IPS DF 19.7 (cell line): ENCODE measurements around the gene CSDE1.
"Not testable (repeated sequence)": the region's sequence is repeated elsewhere in the genome, so short reads cannot be mapped to it uniquely, and the experiment has no call there.

ENCODE experiments used
- DNase-seq: peaks from one replicate; pipeline ENCODE4 v3.0.0-alpha.2; 2013; ENCODE audit warnings: low read depth, low spot score

Gene CSDE1

DNA sequence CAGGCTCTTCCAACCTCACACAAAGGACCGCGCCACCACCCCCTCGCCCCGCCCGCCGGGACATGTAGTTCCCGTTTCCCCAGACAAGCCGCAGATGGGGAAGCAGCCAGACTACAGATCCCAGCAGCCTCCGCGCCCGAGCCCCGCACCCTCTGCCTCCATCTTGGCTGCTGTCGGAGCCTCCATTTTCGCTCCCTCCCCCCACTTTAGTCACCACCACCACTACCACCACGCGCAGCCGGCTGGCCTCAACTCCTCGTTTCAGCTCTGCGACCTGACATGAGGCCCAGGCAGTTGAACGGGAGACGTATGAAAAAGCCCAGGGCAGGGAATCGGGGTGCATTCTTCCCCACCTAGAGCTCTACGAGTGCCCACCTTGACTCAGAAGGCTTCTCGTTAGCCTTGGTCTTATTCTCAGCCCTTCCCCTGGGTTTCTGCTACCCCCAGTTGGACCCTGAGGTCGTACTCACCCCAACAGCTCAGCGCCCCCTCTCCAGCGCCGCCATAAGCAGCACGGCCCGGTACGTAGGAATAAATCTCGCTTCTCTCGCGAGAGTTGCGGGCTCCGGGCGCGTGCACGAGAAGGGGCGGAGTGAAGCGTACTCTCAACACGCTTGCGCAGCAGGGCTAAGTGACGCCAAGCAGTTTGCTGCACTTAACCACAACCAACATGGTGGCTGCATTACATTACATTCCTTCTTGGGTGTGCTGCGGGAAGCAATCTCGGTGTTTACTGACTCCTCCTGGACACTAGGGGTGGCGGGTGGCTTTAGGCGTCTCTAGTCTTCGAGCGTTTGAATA, at the start of gene CSDE1:
Gene CSDE1 (minus strand): TSS at position 530 of the 801 bp plus-strand sequence. CDS start 18,094 bp downstream, outside the sequence.
- peak; percentile 96 for DNase-seq

DNA sequence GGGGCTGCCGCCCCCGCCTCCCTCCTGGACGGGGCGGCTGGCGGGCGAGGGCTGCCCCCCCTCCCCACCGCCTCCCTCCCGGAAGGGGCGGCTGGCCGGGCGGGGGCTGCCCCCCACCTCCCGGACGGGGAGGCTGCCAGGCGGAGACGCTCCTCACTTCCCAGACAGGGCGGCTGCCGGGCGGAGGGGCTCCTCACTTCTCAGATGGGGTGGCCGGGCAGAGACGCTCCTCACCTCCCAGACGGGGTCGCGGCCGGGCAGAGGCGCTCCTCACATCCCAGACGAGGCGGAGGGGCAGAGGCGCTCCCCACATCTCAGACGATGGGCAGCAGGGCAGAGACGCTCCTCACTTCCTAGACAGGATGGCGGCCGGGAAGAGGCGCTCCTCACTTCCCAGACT, 46.7 kb upstream of the CSDE1 start:
- not testable (repeated sequence) for DNase-seq

DNA sequence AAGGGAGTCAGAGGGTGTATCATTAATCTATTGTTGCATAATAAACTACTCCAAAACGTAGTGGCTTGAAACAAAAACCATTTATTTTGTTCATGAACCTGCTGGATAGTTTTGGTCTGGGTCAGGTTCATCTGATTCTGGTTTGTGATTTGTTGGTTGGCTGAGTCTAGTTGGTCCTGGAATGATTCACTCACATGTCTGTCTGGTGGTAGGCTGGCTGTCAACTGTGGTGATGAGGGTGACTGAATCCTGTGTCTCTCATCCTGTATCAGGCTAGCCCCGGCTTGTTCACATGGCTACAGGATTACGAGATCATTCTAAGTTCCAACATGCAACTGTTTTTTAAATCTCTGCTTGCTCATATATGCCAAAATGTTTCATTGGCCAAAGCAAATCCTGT, 45.2 kb upstream of the CSDE1 start:
- DNase-seq = no peak

DNA sequence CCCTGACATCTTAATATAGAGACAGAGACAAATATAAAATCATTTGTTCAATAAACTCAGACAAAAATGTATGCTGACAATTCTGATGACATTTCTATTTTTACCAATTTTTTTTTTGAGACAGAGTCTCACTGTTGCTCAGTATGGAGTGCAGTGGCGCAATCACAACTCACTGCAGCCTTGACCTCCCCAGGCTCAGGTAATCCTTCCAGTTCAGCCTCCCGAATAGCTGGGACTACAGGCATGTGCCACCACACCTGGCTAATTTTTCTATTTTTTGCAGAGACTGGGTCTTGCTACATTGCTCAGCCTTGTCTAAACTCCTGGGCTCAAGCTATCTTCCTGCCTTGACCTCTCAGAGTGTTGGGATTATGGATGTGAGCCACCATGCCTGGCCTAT, 36.3 kb upstream of the CSDE1 start:
- DNase-seq = no peak

DNA sequence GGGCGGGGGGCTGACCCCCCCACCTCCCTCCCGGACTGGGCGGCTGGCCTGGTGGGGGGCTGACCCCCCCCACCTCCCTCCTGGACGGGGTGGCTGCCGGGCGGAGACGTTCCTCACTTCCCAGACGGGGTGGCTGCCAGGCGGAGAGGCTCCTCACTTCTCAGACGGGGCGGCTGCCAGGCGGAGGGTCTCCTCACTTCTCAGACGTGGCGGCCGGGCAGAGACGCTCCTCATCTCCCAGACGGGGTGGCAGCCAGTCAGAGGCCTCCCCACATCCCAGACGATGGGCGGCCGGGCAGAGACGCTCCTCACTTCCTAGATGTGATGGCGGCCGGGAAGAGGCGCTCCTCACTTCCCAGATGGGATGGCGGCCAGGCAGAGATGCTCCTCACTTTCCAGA, 32.8 kb upstream of the CSDE1 start:
- DNase-seq = not testable (repeated sequence)

DNA sequence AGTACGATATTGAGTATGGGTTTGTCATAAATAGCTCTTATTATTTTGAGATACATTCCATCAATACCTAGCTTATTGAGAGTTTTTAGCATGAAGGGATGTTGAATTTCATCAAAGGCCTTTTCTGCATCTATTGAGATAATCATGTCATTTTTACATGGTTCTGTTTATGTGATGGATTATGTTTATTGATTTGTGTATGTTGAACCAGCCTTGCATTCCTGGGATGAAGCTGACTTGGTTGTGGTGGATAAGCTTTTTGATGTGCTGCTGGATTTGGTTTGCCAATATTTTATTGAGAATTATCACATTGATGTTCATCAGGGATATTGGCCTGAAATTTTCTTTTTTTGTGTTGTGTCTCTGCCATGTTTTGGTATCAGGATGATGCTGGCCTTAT, 28.7 kb upstream of the CSDE1 start:
- not testable (repeated sequence) for DNase-seq

DNA sequence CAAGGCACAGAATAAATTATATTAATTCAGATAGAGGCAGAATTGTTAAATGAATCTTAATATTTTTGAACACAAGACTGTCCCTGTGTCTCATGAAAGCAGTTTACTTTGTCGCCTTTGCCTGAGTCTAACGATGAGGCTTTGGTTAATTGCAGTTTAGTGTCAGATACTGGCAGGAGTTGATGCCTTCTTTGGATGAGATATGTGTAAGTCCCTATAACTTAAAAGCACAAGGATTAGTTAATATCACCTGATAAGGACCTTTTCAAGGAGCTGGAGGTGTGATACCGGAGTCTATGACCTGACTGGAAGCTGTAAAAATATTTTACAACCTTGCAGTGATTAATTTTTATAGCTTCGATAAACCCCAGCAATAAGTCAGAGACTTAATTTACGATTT, 24.7 kb upstream of the CSDE1 start:
- no peak for DNase-seq

DNA sequence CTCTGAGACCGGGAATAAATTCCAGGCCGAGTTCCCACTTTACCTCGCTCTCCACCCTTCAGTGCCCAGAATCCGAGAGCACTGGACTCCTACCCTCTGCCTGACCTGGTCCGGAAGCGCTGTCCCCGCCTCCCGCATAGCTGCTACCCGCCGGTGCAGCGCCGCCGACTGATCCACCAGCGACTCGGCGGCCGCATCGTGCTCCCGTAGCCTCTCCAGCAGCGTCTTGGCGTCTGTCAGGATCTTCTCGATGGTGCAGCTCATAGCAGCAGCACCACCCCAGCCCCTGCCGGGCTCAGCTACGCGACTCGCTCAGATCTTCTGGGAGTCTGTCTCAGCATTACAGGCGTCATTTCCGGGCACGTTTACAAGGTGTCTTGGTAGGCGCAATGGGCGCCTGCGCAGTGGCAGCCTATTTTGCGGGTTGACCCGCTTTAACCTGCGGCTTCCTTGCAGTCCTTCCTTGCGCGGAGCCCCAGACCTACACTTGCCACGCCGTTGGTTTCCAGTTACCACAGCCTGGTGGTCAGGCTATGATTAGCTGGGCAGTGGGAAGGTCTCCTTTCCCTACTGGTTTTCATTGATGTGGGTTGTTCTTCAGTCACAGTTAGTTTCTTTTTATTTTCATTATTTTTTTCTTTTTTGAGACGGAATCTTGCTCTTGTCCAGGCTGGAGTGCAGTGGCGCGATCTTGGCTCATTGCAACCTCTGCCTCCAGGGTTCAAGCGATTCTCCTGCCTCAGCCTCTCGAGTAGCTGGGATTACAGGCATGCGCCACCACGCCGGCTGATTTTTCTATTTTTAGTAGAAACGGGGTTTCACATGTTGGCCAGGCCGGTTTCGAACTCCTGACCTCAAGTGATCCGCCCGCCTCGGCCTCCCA, 22.8 kb upstream of the CSDE1 start, which contains the start of gene SIKE1:
Gene SIKE1 (minus strand): TSS at position 342 of the 883 bp plus-strand sequence. CDS start 78 bp downstream, at position 264.
- DNase-seq = peak; percentile 90

DNA sequence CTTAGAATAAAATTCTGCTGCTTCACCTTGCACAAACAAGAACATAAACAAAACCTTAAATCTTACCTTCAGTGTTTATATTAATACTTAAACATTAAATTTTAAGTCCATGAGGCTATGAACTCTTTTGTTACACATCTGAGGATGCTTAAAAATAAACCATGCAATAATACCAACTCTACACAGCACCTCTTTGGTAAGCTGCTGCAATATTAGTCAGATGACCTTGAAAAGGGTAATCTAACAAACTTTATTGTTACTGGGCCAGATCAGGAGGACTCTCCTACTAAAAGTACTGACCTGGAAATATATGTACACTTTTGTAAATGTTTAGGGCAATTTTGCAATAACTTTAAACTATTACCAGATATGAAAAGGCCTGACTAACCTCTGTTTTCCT, 21.9 kb upstream of the CSDE1 start:
- no peak for DNase-seq

DNA sequence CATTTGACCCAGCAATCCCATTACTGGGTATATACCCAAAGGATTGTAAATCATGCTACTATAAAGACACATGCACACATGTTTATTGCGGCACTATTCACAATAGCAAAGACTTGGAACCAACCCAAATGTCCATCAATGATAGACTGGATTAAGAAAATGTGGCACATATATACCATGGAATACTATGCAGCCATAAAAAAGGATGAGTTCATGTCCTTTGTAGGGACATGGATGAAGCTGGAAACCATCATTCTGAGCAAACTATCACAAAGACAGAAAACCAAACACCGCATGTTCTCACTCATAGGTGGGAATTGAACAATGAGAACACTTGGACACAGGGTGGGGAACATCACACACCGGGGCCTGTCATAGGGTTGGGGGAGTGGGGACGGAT, 18.9 kb upstream of the CSDE1 start:
- not testable (repeated sequence) for DNase-seq

DNA sequence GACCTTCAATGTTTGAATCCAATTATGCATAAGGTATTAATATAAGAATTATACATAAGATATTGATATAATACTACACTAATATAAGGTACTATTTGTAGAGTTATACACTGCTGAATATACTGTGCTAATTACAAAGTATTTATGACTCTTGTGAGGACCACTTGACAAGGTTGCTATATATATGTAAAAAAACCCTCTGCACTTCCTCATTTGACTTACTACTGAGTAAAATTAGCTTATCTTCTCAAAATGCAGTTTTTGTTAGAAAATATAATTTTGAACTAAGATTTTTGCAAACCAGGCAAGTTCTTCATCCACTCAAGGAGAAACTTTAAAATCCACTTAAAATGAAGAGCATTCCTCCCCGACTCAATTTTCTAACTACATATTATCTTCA, 14.2 kb upstream of the CSDE1 start:
- DNase-seq = no peak

DNA sequence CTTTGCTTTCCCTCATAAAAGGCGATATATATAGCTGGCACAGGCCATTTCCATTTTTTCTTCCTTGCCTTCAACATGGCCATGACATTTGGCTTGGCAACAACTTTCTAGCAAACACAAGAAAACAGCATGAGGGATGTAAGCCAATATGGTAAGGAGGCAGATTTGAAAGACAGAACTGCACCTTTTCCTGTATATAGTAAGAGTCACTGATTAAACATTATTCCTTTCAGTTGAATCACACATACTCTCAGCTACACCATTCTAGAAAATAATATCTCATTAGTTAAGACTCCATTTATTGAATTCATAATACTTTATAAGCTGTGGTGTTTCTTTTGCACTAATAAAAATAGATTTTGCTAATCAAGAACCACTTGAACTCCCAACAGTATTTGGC, 13.2 kb upstream of the CSDE1 start:
- DNase-seq = no peak

DNA sequence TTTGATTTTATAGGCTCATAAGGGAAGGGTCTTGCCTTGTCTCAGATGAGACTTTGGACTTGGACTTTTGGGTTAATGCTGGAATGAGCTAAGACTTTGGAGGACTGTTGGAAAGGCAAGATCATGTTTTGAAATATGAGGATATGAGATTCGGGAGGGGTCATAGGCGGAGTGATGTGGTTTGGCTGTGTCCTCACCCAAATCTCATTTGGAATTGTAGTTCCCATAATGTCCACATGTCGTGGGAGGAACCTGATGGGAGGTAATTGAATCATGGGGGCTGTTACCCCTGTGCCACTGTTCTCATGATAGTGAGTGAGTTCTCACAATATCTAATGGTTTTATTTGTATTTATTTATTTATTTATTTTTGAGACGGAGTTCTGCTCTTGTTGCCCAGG, 6.9 kb upstream of the CSDE1 start:
- no peak for DNase-seq

DNA sequence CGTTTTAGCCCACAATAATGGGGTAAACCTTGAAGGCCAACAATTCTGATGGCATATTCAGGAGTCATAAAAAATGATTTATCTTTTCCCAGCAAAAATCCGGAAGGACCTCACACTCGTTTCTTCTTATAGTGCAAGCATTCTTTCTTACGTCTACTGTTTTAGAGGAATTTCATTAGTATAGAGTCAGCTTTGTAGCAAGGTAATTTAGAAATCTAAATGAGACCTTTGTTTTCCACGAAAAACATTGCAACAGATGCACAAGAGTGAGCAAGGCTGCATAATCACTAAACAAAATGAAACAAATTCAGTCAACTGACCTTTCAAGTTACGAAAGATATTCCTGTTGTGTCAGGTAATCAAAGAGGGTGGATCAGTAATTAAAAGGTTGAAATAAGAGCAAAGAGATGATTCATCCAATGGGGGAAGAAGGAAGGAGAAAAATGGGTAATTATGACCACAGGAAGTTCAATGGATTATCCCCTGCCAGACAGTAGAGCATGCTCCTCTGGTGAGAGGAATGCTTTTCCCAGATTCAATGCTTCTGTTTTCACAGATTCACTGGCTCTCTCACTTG, 560 bp upstream of the CSDE1 start:
- no peak for DNase-seq

DNA sequence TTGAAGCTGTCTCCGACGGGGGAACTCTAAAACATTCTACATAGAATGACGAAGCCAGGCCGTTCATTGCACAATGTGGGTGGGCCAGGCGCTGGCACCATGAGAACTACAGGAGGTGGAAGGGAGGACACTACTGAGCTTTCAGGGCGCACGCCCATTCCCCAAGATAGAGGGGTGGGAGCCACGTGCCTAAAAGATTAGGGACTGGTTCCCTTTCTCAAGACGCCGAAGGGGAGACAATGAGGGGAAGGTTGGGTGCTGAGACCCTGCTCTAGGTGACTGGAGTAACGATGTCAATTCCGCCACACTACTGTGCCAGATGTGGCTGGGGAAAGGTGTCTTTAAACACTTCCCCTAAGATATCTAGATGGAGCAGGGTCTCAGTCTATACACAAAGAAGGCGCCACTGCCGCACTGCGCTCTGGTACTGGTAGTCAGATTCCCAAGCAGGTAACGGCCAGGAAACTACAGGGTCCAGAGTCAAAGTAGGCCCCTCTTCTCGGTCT, 782 bp downstream of the CSDE1 start:
- no peak for DNase-seq

DNA sequence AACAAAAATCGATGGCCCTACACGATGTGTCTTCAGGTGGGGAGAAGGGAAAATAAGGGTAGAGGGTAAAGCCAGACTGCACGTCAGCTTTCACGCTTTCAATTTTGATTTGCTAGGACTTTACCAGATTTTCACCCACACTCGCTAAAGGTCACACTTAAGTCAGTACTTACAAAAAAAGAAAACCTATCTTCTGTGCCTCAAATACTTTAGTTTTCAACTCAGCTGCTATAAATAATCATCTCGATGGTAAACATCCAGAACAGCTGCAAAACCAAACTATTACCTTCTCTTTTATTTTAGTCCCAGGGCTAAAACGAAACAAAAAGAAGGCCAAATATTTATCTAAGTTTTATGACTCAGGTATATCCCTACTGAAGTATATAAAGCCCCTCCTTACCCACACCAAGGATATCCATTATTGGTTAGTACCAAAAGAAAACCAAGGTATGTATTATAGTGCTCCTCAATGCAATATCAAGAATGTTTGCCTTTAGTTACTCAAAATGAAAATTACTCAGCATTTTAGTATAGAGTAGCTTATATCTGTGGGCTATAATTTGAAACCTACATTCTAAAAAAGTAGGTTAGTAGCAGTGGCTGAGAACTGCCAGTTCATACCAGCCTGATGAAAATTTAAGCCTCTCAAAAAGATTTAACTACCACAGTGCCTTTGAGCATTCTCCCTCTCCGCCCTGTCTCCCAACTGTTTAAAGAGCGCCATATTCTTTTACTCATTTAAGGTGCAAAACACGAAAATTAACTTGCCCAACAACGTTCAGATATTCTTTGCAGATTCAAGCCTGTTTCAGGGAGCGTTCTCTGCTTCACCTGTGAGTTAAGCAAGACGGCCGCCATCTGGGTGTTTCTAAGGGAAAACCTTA, 1.5 kb downstream of the CSDE1 start:
- no peak for DNase-seq

DNA sequence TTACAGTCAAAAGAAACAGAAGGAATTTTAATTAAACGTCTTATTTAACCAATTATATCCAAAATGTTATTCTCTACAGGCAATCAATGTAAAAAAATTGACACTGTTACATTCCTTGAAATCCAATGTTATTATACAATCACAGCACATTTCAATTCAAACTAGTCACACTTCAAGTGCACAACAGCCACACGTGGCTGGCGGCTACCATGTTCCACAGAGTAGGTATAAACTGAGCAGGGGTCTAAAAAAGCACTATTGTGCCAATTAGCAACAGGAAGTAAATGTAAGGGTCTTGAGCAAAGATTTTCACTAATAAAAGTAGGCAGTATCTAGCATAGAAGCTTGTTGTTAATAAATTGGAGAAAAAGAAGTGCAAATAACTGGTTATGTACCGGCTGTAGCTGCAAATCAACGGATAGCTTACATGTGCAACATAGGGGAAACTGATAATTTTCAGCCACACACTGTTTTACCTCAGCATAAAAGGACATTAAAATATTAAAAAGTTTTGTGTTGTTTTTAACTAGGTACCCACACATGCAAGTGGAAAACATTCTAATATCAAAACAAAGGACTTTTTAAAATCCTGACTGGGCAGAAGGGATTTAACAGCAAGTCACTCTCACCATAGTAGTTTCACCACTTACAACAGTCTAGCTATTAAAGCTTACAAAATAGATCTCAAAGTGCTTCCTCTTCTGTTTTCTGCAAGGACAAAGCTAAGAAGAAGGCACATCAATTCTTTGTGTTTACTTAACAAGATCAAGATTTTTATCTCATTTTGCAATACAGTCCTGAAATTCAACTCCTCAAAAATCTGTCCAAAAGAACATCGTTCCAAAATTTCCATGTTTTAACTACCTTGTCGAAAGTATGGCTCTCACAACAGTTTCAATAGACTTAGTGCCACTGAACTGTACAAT, 2.5 kb downstream of the CSDE1 start:
- no peak for DNase-seq

DNA sequence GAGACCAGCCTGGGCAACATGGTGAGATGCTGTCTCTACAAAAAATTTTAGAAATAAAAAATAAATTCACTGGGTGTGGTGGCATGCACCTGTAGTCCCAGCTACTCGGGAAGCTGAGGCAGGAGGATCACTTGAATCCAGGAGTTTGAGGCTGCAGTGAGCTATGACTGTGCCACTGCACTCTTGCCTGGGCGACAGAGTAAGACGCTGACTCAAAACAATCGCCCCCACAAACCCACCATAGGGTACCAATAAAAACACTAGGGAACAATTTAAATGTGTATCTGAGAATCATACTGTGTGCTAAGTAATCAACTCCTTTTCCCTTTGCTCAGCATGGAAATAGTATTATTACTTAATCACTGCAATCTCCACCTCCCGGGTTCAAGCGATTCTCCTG, 4.1 kb downstream of the CSDE1 start:
- DNase-seq = not testable (repeated sequence)

DNA sequence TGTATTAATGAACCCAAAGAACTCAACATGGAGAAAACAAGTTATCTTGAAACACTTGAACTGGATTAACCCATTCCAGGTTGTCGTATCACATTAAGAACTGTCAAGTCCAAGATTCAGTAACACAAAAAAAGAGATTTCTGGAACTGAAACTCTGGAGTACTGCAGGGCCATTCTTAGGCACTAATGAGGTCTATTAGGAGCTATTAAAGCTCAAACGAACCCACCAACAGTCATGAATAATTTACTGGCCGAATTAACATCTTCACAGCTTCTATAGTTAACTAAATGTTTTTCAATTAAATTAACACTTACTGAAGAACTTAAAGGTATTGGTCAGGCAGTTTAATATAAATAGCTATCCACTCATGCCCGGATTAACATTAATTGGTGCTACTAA, 4.6 kb downstream of the CSDE1 start:
- DNase-seq = no peak

DNA sequence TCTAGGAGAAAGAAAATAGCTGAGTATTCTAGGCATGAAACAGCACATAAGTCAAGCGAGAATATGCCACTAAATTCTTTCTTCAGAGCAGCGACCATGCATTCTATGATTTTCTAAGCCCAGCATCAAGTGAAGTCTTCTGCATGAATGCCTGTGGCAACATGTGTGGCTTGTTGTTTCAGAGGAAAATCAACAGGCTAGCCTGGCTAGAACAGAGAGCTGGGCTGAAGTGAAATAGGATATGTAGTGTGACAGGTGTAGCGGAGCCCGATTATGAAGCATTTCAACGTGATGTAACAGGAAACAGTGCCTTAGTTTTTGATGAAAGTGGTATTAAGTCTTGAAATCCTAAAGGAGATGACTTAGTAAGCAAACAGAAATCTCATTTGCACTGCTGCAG, 7.0 kb downstream of the CSDE1 start:
- DNase-seq = no peak
